AG04450 (cell line): ENCODE data around the gene SUN2. TPM values are rescaled to one million over a fixed set of nuclear protein-coding genes. Genes with fewer than 3 reads are reported as not detected.

Source experiments
- CTCF ChIA-PET: fragments of 300-600, 350-600 bp; formaldehyde crosslinking; extraction: SDS; loops from one replicate; lab custom pipeline; 2022; ENCODE audit warnings: antibody characterized with exemption, inconsistent platforms; lab: Charles Lee
- POLR2A ChIA-PET: fragments of 350-600 bp; formaldehyde crosslinking; extraction: SDS; loops from one replicate; lab custom pipeline; 2021; ENCODE audit warnings: antibody characterized with exemption, inconsistent platforms; lab: Yijun Ruan, JAX
- DNase-seq: peaks from one replicate; pipeline ENCODE4 v3.0.0-alpha.2; 2011; ENCODE audit warnings: low read depth, low spot score
- H3K27ac ChIP-seq: one replicate; pipeline ENCODE4 v1.5.1; 2012; ENCODE audit warnings: low read depth, low read length, control low read depth
- H3K27me3 ChIP-seq: one replicate; pipeline ENCODE4 v1.6.0; 2012; ENCODE audit warnings: low read length; ENCODE audit not compliant: control insufficient read depth, insufficient read depth
- H3K4me3 ChIP-seq: 2 replicates; pipeline ENCODE4 v1.5.1; 2011; ENCODE audit warnings: mild to moderate bottlenecking, low read depth, low read length, control low read depth
- H3K9me3 ChIP-seq: 2 replicates; pipeline ENCODE4 v1.5.1; 2012; ENCODE audit warnings: low read length; ENCODE audit not compliant: control insufficient read depth, insufficient read depth
- CTCF ChIP-seq: IDR thresholded peaks from 2 replicates; pipeline ENCODE4 v1.5.1; 2011; ENCODE audit warnings: low read depth, low read length, control low read depth, inconsistent platforms
- polyA plus RNA-seq: library from polyadenylated mRNA; depleted of rRNA; stranded (reverse); fragments of >200 nt; gene quantifications from 2 replicates; pipeline ENCODE4 v1.2.3, GENCODE V29; 2011

The SUN2 gene
- polyA plus RNA-seq, 1 experiment = 24.5 TPM

GRCh38 chr22:38694940-38695339 is 60.9 kb downstream of the SUN2 start:
- TF ChIP-seq CTCF = no peak
- no peak overlapping the region for H3K27ac ChIP-seq
- no peaks in the 10 kb centered on the region for H3K9me3 ChIP-seq
- DNase-seq = no peak
- no peaks in the 10 kb centered on the region for H3K27me3 ChIP-seq
- H3K4me3 ChIP-seq = no peak overlapping the region
- CTCF ChIA-PET = interaction anchor here (0.9 to 1.3 kb wide), 2 partner anchors 13 to 74 kb away, joined by 3 to 5 read pairs; partner anchors contain the start of gene TOMM22
- POLR2A ChIA-PET = interaction anchor here (0.7 kb wide), 1 partner anchor 11 kb away, joined by 3 read pairs; the partner anchor contains the start of gene GTPBP1

GRCh38 chr22:38694049-38694448 is 61.7 kb downstream of the SUN2 start:
- CTCF ChIA-PET = interaction anchor here (0.7 to 3.4 kb wide), 3 partner anchors 12 to 429 kb away, joined by 3 to 13 read pairs (median 3); partner anchors contain the start of gene TOMM22
- DNase-seq = no peak
- POLR2A ChIA-PET = interaction anchor here (0.6 kb wide), 1 partner anchor 21 kb away, joined by 3 read pairs; no protein-coding TSS in a partner anchor

GRCh38 chr22:38689651-38690050 is 66.1 kb downstream of the SUN2 start:
- DNase-seq = no peak
- H3K27ac ChIP-seq = no peak overlapping the region
- no peak overlapping the region for H3K4me3 ChIP-seq
- CTCF ChIA-PET = interaction anchor here (1.2 kb wide), 1 partner anchor 8 kb away, joined by 4 read pairs; the partner anchor contains the start of gene TOMM22
- TF ChIP-seq CTCF = no peak
- POLR2A ChIA-PET = interaction anchor here (0.6 kb wide), 1 partner anchor 204 kb away, joined by 3 read pairs; no protein-coding TSS in a partner anchor
- no peaks in the 10 kb centered on the region for H3K27me3 ChIP-seq
- H3K9me3 ChIP-seq = no peaks in the 10 kb centered on the region

More at GRCh38 chr22:38694049-38694448, 61.7 kb downstream of the SUN2 start:
- Histone ChIP-seq H3K27me3 (no peaks in the 10 kb centered on the region), H3K4me3 (no peak overlapping the region), H3K27ac (no peak overlapping the region), H3K9me3 (no peaks in the 10 kb centered on the region)
- no peak for TF ChIP-seq CTCF

GRCh38 chr22:38685761-38686160 is 70.0 kb downstream of the SUN2 start:
- no peak overlapping the region for H3K4me3 ChIP-seq
- H3K9me3 ChIP-seq = no peaks in the 10 kb centered on the region; the same call in none of the 2 replicates
- TF ChIP-seq CTCF = no peak
- CTCF ChIA-PET = no interaction called here
- POLR2A ChIA-PET = interaction anchor here (1.0 kb wide), 1 partner anchor 14 kb away, joined by 3 read pairs; no protein-coding TSS in a partner anchor
- no peak overlapping the region for H3K27ac ChIP-seq
- no peak for DNase-seq
- no peaks in the 10 kb centered on the region for H3K27me3 ChIP-seq

GRCh38 chr22:38684895-38685294 is 70.9 kb downstream of the SUN2 start:
- Histone ChIP-seq H3K27me3 (no peaks in the 10 kb centered on the region), H3K9me3 (no peaks in the 10 kb centered on the region; the same call in none of the 2 replicates), H3K4me3 (no peak overlapping the region), H3K27ac (no peak overlapping the region)
- CTCF ChIA-PET = no interaction called here
- POLR2A ChIA-PET = no interaction called here
- no peak for DNase-seq
- no peak for TF ChIP-seq CTCF
